HEK293T (cell line): ENCODE measurements around the gene TERB1.

Experiments
- CTCF ChIA-PET: fragments of 350-600 bp; formaldehyde crosslinking; extraction: SDS; loops from one replicate; lab custom pipeline; 2021; ENCODE audit warnings: antibody characterized with exemption, inconsistent platforms; lab: Yijun Ruan, JAX
- POLR2A ChIA-PET: fragments of 350-600 bp; formaldehyde crosslinking; extraction: SDS; loops from one replicate; lab custom pipeline; 2020; ENCODE audit warnings: antibody characterized with exemption, inconsistent platforms; lab: Yijun Ruan, JAX
- DNase-seq: peaks from one replicate; pipeline ENCODE4 v3.0.0; 2012; ENCODE audit warnings: mixed read lengths; ENCODE audit errors: extremely low spot score
- ARNT ChIP-seq: fragments of 450-650 bp; IDR thresholded peaks from 2 replicates; pipeline ENCODE4 v1.6.1; 2017; ENCODE audit warnings: mild to moderate bottlenecking
- BHLHE40 ChIP-seq: fragments of 450-650 bp; IDR thresholded peaks from 2 replicates; pipeline ENCODE4 v1.6.1; 2016; ENCODE audit warnings: mild to moderate bottlenecking, moderate library complexity, borderline replicate concordance
- CTBP1 ChIP-seq: fragments of 450-650 bp; IDR thresholded peaks from 2 replicates; pipeline ENCODE4 v1.6.1; 2016; ENCODE audit warnings: borderline replicate concordance
- ELF4 ChIP-seq: fragments of 450-650 bp; IDR thresholded peaks from 2 replicates; pipeline ENCODE4 v1.6.1; 2017; ENCODE audit warnings: antibody characterized with exemption
- FOXA1 ChIP-seq: fragments of 450-650 bp; IDR thresholded peaks from 2 replicates; pipeline ENCODE4 v1.6.1; 2016; ENCODE audit warnings: mild to moderate bottlenecking
- FOXK2 ChIP-seq: fragments of 450-650 bp; IDR thresholded peaks from 2 replicates; pipeline ENCODE4 v1.6.1; 2016; ENCODE audit warnings: mild to moderate bottlenecking
- FOXM1 ChIP-seq: fragments of 450-650 bp; IDR thresholded peaks from 2 replicates; pipeline ENCODE4 v1.6.1; 2017; ENCODE audit warnings: mild to moderate bottlenecking, borderline replicate concordance
- HDGF ChIP-seq: fragments of 450-650 bp; IDR thresholded peaks from 2 replicates; pipeline ENCODE4 v1.6.1; 2017; ENCODE audit warnings: antibody characterized with exemption, borderline replicate concordance
- L3MBTL2 ChIP-seq: fragments of 450-650 bp; conservative IDR thresholded peaks from 2 replicates; pipeline ENCODE4 v1.6.1; 2016; ENCODE audit warnings: mild to moderate bottlenecking
- LEF1 ChIP-seq: fragments of 450-650 bp; IDR thresholded peaks from 2 replicates; pipeline ENCODE4 v1.6.1; 2017; ENCODE audit warnings: mild to moderate bottlenecking, borderline replicate concordance
- NFRKB ChIP-seq: fragments of 450-650 bp; IDR thresholded peaks from 2 replicates; pipeline ENCODE4 v1.6.1; 2016; ENCODE audit warnings: mild to moderate bottlenecking, moderate library complexity
- PKNOX1 ChIP-seq: fragments of 450-650 bp; IDR thresholded peaks from 2 replicates; pipeline ENCODE4 v1.6.1; 2016
- SP1 ChIP-seq: fragments of 450-650 bp; IDR thresholded peaks from 2 replicates; pipeline ENCODE4 v1.6.1; 2017
- SUZ12 ChIP-seq: fragments of 450-650 bp; IDR thresholded peaks from 2 replicates; pipeline ENCODE4 v1.6.1; 2016; ENCODE audit warnings: mild to moderate bottlenecking
- TARDBP ChIP-seq: fragments of 450-650 bp; IDR thresholded peaks from 2 replicates; pipeline ENCODE4 v1.6.1; 2016
- ZNF384 ChIP-seq: fragments of 450-650 bp; IDR thresholded peaks from 2 replicates; pipeline ENCODE4 v1.6.1; 2016

The TERB1 gene

GRCh38 chr16:66790130-66790733, 11.2 kb downstream of the TERB1 start:
- TF ChIP-seq TARDBP (no peak), NFRKB (no peak), LEF1 (no peak), ZNF384 (no peak), HDGF (no peak), SP1 (no peak), CTBP1 (no peak), SUZ12 (no peak), FOXA1 (no peak), FOXK2 (no peak)
- CTCF ChIA-PET: no interaction called here
- POLR2A ChIA-PET: no interaction called here
- no peak for DNase-seq

GRCh38 chr16:66787427-66787826, 14.0 kb downstream of the TERB1 start:
- ChIA-PET CTCF (no interaction called here), POLR2A (no interaction called here)
- DNase-seq: no peak
- TF ChIP-seq ARNT: no peak
- no peak for TF ChIP-seq FOXA1
- TF ChIP-seq L3MBTL2: no peak
- TF ChIP-seq LEF1: no peak
- no peak for TF ChIP-seq BHLHE40
- TF ChIP-seq CTBP1: no peak
- TF ChIP-seq SUZ12: no peak
- no peak for TF ChIP-seq TARDBP
- no peak for TF ChIP-seq ZNF384
- no peak for TF ChIP-seq HDGF
- no peak for TF ChIP-seq FOXM1
- no peak for TF ChIP-seq NFRKB

GRCh38 chr16:66786551-66786950, 14.8 kb downstream of the TERB1 start:
- no peak for DNase-seq
- no peak for TF ChIP-seq FOXM1
- TF ChIP-seq TARDBP: no peak
- TF ChIP-seq SUZ12: no peak
- TF ChIP-seq FOXK2: no peak
- TF ChIP-seq ARNT: no peak
- TF ChIP-seq FOXA1: no peak
- TF ChIP-seq L3MBTL2: no peak
- no peak for TF ChIP-seq PKNOX1
- CTCF ChIA-PET: no interaction called here
- POLR2A ChIA-PET: no interaction called here

- TF ChIP-seq FOXM1: no peak
- no peak for TF ChIP-seq FOXK2
- TF ChIP-seq FOXA1: no peak
- no peak for TF ChIP-seq ARNT
- TF ChIP-seq BHLHE40: no peak
- no peak for TF ChIP-seq SP1
- no peak for TF ChIP-seq HDGF
- TF ChIP-seq LEF1: no peak
- no peak for TF ChIP-seq ELF4
- POLR2A ChIA-PET: interaction anchor here (2.1 kb wide), 1 partner anchor 24 kb away, joined by 6 read pairs; the partner anchor contains the start of gene DYNC1LI2
- CTCF ChIA-PET: no interaction called here
- DNase-seq: no peak
Measured at GRCh38 chr16:66776457-66776856, 24.9 kb downstream of the TERB1 start.

- DNase-seq: no peak
- POLR2A ChIA-PET: interaction anchor here (1.3 kb wide), 1 partner anchor 55 kb away, joined by 4 read pairs; no protein-coding TSS in a partner anchor
- CTCF ChIA-PET: no interaction called here
- TF ChIP-seq LEF1 (no peak), ZNF384 (no peak), PKNOX1 (no peak), FOXA1 (no peak), ARNT (no peak), L3MBTL2 (no peak)
Measured at GRCh38 chr16:66774981-66775380, 26.4 kb downstream of the TERB1 start.

- TF ChIP-seq ELF4 (no peak), TARDBP (no peak), FOXK2 (no peak), L3MBTL2 (no peak), NFRKB (no peak), CTBP1 (no peak), SP1 (no peak), FOXM1 (no peak)
- ChIA-PET CTCF (no interaction called here), POLR2A (no interaction called here)
- no peak for DNase-seq
Measured at GRCh38 chr16:66758086-66758485, 43.3 kb downstream of the TERB1 start.

- ChIA-PET POLR2A (no interaction called here), CTCF (no interaction called here)
- DNase-seq: no peak
- TF ChIP-seq ZNF384 (no peak), NFRKB (no peak), CTBP1 (no peak), LEF1 (no peak), TARDBP (no peak), HDGF (no peak), FOXK2 (no peak), ARNT (no peak)
Measured at GRCh38 chr16:66754819-66755218, 46.6 kb downstream of the TERB1 start.
